Middle frontal gyrus (tissue), 1 donor: Measurements from ENCODE around the gene NOTUM.
"Not testable (repeated sequence)": the region's sequence is repeated elsewhere in the genome, so short reads cannot be mapped to it uniquely, and the experiment has no call there.

Experiments
- DNase-seq: peaks from one replicate; pipeline ENCODE4 v3.0.0-alpha.2; 2015; ENCODE audit warnings: low spot score; ENCODE audit errors: extremely low spot score

Gene NOTUM

DNA sequence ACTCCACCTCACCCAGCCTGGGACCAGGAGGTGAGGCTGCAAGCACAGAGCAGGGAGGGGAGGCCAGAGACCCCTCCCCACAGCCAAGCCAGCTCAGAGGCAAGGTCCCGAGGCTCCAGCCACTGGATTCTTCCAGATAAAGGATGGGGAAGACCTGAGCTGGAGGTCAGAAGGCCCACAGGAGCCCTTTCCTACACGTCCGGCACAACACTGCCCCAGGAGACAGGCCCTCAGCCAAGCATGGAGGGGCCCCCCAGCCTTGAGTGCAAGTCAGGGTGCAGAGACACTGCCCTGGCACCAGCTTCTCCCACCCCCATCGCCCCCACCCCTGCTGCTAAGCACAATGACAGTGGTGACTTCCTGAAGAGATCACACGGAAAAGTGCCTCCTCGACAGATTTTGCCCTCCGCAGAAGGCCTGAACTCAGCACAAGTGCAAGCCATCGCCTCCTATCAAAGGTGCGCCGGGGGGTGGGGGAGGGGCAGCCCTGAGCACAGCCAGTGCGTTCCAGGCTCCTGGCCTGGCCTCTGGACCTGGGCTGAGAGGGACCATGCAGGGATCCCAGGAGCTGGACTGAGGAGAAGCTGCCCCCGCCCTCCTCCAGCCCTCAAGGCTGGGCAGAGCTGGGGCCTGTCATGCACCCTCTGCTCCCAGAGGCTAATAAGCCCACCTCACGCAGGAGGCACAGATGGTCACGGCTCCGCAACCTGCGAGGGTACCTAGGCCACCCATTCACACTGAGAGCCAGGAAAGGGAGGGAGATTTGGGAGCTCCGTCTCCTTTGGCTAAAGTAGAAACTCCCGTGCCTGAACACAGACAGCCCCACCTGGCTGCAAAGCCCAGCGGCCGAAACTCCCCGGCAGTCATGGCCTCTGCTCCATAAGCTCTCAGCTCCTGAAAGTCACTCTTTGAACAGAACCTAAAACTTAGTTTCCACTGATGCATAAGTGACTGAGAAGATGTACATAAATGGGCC is 36.1 kb downstream of the NOTUM start:
- DNase-seq = no peak

DNA sequence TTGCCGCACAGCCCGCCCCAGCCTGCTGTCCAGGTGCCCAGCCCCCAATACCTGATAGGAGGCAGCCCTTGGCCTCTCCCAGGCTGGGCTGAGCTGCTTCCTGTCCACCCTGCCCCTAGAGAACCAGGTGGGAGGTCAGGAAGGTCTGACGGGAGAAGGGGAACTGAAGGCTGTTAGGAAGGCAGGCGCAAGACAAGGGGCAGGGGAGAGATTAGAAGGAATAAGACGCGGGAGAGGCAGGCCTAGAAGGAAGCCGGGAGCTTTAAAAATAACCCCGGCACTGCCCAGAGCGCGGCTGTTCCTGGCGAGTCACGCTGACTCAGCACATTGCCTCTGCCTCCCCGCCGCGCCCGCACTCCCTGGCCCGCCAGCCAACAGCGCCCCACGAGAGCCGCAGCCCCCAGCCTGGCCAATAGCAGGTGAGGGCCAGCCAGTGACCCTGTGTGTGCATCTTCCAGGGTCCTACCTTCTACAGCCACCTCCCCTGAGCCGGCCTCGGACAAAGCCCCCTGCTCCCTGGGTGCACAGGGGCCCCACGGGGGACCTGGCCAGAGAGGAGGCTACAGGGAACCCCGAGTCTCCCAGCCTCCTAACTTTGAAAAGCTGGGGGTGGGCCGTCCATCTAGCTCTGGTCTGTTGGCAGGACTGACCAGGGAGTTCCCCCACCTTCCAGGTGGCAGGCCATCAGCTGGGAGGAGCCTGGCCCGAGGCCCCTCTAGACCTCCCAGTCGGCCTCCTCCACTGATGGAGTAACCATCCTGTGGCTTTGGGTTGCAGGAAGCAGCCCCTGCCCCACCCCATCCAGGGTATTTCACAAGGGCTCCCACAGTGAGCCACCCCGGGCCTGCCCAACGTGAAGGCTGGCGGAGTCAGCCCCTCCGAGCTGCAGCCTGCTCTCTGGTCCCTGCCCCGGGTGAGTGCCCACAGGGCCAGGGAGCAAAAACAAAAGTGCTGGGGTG is 37.4 kb downstream of the NOTUM start:
- no peak for DNase-seq

DNA sequence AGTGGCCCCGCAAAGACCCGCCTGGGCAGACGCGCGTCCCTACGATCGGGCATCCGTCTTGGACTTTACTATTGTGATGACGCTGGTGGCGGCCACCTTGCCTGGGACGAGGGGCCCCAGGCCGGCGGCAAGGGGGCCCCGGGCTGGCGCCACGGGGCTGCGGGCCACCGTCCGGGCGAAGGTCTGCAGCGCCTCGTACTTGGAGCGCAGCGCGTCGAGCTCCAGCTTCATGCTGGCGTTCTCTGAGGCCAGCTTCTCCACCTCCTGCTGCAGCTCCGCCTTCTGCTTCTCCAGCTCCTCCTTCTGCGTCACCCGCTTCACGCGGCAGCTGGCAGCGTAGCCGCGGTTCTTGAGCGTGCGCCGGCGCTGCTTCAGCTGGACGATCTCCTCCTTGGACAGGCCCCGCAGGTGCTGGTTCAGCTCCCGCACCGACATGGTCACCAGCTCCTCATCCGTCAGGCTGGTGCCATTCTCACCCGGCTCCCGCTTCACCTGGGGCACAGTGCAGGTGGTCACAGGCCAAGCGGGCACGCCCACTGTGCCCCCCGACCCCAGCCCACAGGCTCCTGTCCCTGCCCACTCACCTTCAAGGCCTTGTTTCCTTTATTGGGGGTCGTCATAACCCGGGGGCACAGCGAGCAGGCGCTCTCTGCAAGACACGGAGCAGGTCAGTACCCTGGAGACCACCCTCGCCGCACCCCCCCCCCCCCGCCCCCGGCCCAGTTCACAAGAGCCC is 38.3 kb downstream of the NOTUM start:
- DNase-seq = no peak

DNA sequence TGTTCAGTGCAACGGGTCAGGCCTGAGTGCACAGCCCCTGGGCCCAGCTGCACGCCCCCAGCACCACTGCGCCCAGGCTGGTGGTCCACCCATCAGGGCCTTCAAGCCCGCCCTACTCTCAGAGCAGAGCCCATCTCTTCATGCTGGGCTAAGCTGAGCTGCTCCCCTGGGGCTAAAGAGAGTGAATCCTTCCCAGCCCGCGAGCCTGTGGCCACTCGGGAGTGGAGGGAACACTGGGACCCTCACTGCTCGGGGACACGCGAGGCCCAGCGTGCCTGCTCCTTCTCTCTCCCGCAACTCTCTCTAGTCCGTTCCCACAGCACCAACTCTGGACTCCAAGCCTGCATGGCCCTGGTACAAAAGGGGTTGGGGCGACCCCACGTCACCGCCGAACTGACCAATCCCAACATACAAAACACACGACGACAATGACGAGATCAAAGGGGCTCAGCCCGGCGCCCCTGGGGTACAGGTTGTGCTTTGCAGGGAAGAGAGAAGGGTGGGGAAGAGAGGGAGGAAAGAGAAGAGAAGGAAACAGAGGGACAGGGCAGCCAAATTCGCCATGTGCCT is 38.9 kb downstream of the NOTUM start:
- DNase-seq = no peak

DNA sequence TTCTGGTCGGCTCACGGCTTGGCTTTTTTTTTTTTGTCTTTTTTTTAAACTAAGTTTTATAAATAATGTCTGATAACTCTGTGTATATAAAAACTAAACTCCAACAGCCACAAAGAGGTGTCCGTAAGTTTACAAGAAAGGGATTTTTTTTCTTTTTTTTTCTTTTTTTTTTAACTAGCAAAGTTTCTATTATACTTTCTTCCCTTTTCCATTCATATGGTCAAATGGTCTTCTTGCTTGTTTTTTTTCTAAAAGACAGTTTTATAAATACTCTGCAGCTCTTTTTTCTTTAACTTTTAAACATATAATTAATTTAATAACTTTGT is 39.5 kb downstream of the NOTUM start:
- DNase-seq = no peak

DNA sequence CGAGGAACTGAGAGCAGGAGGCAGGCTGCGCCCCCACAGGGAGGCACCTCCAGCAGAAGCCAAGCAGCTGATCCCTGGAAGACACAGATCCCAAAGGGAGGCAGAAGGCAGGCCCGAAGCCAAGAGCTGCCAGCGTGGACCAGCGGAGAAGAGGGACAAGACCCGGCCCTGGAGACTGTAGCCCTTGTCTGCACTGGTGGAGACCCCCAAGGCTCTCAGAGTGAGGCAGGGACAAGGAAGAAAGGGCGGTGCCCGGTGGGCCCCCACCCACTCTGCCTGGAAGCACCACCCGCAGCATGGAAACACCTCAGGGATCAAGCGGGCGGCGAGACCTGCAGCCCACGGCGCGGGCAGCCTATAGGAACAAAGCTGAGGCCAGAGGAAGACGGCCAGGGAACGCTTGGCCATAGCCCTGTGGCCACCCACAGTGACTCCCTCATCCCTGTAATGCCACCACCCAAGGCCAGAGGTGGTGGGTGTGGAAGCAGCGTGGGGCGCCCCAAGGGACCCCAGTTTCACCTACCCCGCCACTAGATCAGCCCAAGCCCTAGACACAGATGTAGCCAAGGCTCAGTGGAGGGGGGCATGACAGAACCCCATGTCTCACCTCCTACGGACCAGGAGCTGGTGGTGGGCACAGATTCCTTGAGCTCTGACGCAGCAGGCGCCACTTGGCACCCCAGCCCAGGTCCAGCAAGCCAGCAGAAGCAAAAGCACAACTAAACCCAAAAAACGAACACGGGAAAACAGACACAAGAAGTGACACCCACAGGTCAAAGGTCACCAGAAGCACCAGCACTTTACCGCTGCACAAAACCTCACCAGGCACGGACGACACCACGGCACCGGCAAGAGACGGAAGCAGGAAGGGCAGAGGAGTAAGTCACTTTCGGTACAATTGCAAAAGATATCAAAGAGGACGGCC is 40.1 kb downstream of the NOTUM start:
- no peak for DNase-seq

DNA sequence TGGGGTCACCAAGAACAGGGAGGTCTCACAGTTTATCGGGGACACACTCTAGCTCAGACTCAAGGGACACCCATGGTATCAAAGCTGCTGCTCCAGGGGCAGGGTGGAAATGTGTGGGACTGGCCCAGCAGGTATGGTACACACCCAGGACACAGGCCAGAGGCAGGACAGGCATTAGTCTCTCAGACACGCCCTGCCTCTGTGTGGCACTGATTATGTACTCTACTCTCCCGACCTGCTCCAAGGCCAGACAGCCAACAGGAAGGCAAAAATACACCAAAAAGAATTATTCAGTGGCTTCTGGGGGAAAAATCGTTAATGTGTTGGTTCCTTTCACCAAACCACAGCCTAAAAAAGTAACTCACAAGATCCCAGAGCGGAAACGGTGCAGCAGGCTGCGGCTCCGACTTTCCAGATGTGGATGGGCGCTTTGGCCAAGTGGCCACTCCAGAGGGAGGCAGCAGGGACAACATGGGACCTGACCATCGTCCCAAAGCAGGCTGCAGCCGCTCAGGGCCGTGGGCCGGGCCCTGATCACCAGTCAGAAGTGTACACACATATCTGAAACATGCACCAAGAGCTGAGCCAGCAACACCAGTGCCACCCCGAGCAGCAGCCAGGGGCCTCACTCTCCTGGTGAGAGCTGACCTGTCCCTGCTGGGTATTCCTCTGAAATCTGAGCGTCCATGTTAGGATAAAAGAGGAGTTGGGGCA is 42.0 kb downstream of the NOTUM start:
- no peak for DNase-seq

DNA sequence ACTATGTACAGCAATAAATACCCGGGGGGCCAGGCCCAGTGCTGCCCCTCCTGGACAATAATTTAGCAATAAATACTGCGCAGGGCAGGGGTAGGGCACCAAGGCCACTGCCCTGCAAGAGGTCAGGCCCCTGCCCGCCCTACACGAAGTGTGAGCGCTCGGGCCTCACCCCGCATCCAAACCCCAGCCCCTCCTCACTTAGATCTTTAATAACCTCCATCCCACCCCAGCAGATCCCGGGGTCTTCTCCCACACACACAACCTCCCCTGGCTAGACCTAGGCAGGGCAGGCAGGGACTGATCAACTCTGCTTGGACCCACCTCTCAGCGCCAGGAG is 42.7 kb downstream of the NOTUM start:
- not testable (repeated sequence) for DNase-seq

DNA sequence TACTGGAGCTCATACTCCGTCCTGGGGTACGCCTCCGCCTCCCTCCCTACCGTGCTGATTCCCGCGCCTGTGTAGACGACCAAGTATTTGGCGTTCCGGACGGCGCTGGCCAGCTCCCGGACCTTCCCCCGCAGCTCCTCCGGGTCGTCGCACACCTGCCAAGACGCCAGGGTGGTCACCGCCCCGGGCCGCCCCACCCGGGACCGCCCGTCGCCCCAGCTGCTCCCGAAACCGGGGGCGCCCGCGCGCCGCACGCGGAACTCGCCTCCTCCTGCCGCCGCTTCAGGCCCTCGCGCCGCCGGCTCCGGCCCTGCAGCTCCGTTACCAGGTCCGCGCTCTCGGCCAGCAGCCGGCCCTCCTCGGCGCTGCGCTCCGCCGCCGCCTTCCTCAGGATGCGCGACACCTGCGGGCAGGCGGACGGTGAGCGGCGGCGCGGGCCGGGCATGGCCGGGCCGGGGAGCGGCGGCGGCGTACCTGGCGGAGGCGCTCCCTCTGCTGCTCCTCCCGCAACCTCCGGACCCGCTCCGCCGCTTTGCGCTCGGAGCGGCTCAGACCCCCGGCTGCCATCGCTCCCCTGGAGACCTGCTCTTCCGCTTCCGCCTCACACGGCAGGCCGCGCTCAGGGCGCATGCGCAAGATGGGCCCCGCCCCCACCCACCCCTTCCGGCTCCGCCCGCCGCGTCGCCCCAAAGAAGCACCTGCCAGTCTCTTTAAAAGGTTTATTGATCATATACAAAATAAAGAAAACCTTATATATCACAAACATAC is 43.2 kb downstream of the NOTUM start, which contains the start of gene SIRT7:
SIRT7 (minus strand) TSS at position 612 of the 768 bp plus-strand sequence; CDS start at position 567, 45 bp downstream.
- no peak for DNase-seq

DNA sequence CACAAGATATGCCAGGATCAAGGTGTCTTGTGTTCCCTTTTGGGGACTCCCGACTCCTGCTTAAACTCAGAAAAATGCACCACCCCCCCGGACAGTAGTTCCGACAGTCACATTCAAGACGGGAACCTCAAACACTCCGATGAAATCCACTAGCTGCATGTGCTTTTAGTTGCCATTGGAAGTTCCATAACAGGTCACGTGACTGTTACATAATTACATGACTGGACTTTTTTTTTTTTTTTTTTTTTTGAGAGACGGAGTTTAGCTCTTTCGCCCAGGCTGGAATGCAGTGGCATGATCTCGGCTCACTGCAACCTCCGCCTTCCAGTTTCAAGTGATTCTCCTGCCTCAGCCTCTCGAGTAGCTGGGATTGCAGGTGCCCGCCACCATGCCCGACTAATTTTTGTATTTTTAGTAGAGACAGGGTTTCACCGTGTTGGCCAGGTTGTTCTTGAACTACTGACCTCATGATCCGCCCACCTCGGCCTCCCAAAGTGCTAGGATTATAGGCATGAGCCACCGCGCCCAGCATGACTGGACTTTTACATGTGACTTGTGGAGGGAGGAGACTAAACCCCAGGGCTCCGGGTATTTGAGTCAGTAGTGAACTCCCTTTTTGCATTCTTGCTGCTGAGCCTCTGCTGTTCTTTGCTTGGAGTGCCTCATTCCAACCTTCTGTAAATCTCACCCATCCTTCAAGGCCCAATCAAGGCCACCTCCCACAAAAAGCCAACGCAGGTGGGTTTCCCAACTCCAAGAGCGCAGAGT is 44.6 kb downstream of the NOTUM start:
- DNase-seq = no peak

DNA sequence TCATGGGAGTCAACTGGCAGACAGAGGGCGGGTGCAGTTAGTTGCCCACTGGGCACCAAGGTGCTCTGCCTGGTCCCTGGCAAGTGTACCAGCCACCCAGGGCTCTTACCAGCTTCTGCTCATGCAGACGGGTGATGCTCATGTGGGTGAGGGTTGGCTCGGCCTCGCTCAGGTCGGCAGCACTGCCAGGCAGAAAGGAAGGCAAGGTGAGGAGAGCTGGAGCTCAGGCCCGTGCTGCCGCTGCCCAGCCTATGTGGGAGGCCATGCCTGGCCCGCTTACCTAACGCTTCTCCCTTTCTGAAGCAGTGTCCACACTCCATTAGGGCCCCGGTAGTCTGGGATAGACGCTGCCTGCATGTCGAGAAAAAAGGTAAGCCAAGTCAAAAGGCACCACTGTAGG is 45.7 kb downstream of the NOTUM start:
- DNase-seq = no peak

DNA sequence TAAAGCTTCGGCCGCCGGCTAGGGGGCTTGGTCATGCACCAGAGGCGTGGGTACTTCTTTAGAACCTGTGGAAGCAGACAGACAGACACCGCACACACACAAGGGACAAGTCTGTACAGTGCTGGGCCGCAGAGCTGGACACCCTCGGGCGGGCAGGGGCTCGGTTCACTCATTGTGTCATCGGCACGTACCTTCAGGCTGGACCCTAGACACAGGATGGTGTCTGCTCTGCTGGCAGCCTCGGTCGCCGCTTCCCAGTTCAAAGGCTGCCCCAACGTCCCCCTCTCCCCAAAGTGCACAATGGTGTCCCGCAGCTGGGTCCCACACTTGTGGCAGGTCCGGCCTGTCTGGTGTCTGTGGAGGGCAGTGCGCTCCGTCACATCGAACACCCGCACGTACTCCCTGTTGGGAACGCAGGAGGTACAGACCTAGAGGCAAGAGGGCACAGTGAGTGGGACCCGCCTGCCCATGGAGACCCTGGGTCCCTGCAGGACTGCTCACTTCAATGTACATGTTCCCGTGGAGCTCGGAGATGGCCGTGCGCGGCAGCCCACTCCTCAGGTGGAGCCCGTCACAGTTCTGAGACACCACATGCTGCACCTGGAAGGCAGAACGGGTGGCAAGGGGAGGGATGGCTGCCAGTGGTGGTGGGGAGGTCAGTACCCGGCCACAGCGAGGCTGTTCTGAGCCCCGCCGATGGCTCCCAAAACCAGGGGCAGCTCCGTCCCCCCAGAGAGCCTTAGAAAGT is 46.7 kb downstream of the NOTUM start:
- no peak for DNase-seq

DNA sequence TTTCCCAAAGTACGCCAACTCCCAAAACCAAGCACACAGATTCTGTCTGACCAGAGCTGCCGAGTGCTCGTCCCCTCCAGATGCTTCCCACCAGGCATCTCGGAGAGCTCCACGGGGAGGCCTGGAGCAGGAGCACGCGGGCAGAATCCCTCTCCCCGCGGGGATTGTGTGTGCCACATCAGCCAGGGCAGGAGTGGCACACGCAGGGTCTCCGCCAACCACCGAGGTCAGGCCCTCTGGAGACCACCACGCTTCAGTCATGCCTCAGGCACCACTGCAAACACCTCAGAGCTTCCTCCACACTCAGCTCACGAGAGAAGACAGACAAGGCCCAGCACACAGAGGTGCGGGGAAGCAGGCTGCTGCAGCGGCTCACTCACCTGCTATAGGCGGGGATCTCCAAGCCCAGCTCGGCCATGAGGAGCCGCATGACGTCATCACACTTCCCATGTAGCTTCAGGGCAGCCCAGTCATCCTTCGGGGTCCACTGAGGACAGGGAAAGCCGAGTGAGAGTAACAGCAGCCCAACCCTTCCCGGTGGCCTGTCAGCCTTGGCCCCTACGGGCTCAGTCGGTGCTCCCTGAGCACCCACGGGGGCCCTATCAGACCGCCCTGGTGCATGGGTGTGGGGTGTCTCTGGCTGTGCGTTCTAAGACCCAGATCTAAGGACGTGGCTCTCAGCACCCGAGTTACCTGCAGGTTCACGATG is 47.4 kb downstream of the NOTUM start:
- no peak for DNase-seq

DNA sequence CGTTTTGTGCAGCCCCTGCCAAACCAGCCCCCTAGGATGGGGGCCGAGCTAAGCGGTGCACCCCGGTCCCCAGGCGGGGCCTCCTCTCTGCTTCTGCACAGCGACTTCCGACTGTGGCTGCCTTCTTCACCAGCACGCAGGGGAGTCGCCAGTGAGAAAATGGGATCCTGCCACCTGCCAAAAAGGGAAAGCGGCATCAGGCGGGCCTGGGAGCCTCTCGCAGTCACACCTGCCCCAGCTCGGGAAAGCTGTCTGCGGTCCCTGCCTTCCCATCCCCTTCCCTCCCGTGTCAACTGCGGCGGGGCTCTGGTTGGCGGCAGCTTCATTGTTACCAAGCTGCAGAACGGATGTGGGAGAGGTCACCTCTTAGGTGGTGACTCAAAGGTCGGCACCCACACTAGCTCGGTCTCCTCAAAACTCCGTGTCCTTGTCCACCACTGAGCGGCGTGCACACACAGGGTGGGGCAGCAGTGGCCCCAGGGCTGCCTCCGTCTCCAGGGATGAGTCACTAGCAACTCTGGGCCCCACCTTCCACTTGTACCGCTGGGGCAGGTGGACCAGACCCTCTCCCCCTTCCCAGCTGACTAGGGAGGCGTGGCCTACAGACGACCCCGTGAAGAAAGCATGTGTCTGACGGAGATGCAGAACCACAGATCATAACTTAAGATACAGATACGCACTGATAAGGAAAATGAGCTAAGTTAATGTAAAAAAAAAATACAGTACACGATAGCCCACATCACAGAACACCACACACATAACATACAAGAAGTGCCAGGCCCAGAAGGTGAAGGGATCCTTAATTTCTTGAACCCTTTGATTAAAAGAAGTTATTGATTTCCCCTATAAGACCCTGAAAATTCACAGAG is 48.3 kb downstream of the NOTUM start:
- DNase-seq = no peak

DNA sequence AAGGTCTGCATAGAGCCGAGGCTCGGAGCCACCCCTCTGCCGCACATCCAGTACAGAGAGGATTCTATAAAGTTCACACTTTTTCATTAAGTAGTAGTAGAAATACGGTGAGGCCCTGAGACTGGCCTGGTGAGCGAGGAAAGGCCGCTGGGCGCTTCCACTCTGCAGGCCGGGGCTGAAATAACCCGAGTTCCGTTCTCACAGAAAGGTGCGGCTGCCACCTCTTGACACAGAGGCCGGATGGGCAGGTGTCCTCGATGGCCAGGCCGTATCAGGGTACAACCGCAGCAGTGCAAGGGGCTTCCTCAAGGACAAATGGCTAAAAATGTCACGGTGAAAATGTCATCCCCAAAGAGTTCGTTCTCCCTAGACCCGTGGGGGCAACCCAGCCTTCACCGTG is 49.0 kb downstream of the NOTUM start:
- no peak for DNase-seq
